HepG2 (cell line): ENCODE results near the gene ART4. TPM values are rescaled to one million over a fixed set of nuclear protein-coding genes. Genes with fewer than 3 reads are reported as not detected.

Experiments
- ATF1 ChIP-seq: IDR thresholded peaks from 2 replicates; pipeline ENCODE4 v1.6.1; 2016; ENCODE audit warnings: mild to moderate bottlenecking, control low read depth
- ATF4 ChIP-seq, 2 experiments: fragments of 450-650 bp in 1 of 2; sonication (generic) in 1 of 2; formaldehyde crosslinking; IDR thresholded peaks; 2 replicates each; pipeline versions ENCODE4 v1.5.0 to v1.8.0; 2020 to 2022; ENCODE audit warnings: mild to moderate bottlenecking in 1 of 2, missing genetic modification reagents in 1 of 2
- ATF7 ChIP-seq, 2 experiments: fragments of 450-650 bp in 1 of 2; sonication (generic) in 1 of 2; formaldehyde crosslinking in 1 of 2; IDR thresholded peaks; 2 replicates each; pipeline versions ENCODE4 v1.4.0 to v1.6.1; 2016 to 2020; ENCODE audit warnings: antibody characterized with exemption in 1 of 2, mild to moderate bottlenecking in 1 of 2, missing genetic modification reagents in 1 of 2
- ETV5 ChIP-seq: IDR thresholded peaks from 2 replicates; pipeline ENCODE4 v1.6.1; 2018; ENCODE audit warnings: missing biosample characterization, missing genetic modification reagents, inconsistent platforms, borderline replicate concordance
- GTF3A ChIP-seq: sonication (generic); formaldehyde crosslinking; conservative IDR thresholded peaks from 2 replicates; pipeline ENCODE4 v1.4.0; 2020; ENCODE audit warnings: mild to moderate bottlenecking, missing genetic modification reagents
- MLXIP ChIP-seq: sonication (generic); formaldehyde crosslinking; IDR thresholded peaks from 2 replicates; pipeline ENCODE4 v1.9.0; 2021; ENCODE audit warnings: missing genetic modification reagents, borderline replicate concordance
- MTERF4 ChIP-seq: sonication (generic); formaldehyde crosslinking; IDR thresholded peaks from 2 replicates; pipeline ENCODE4 v1.8.0; 2023; ENCODE audit warnings: mild to moderate bottlenecking, missing genetic modification reagents
- NFKBIZ ChIP-seq: IDR thresholded peaks from 2 replicates; pipeline ENCODE4 v1.6.1; 2018; ENCODE audit warnings: missing genetic modification reagents, missing compliant biosample characterization
- RFX3 ChIP-seq: IDR thresholded peaks from 2 replicates; pipeline ENCODE4 v1.6.1; 2016; ENCODE audit warnings: missing biosample characterization, missing genetic modification reagents
- RORA ChIP-seq: sonication (generic); formaldehyde crosslinking; IDR thresholded peaks from 2 replicates; pipeline ENCODE4 v1.5.0; 2020; ENCODE audit warnings: mild to moderate bottlenecking, missing genetic modification reagents, moderate library complexity
- SUZ12 ChIP-seq: fragments of 150-350 bp; IDR thresholded peaks from 2 replicates; pipeline ENCODE4 v1.6.1; 2014; ENCODE audit warnings: low read depth, low read length
- TGIF2 ChIP-seq: IDR thresholded peaks from 2 replicates; pipeline ENCODE4 v1.6.1; 2016; ENCODE audit warnings: control low read depth, missing compliant biosample characterization
- UBTF ChIP-seq: sonication (generic); formaldehyde crosslinking; IDR thresholded peaks from 2 replicates; pipeline ENCODE4 v1.4.0; 2020; ENCODE audit warnings: mild to moderate bottlenecking, missing genetic modification reagents
- ZNF326 ChIP-seq: sonication (generic); formaldehyde crosslinking; IDR thresholded peaks from 2 replicates; pipeline ENCODE4 v1.4.0; 2020; ENCODE audit warnings: missing genetic modification reagents, borderline replicate concordance
- ZNF451 ChIP-seq: sonication (generic); formaldehyde crosslinking; IDR thresholded peaks from 2 replicates; pipeline ENCODE4 v1.5.0; 2020; ENCODE audit warnings: mild to moderate bottlenecking, missing genetic modification reagents
- ZNF563 ChIP-seq: sonication (generic); formaldehyde crosslinking; IDR thresholded peaks from 2 replicates; pipeline ENCODE4 v1.8.0; 2022; ENCODE audit warnings: mild to moderate bottlenecking, moderate library complexity, missing genetic modification reagents
- ZNF577 ChIP-seq: sonication (generic); formaldehyde crosslinking; IDR thresholded peaks from 2 replicates; pipeline ENCODE4 v1.4.0; 2020; ENCODE audit warnings: mild to moderate bottlenecking, low read depth, missing genetic modification reagents, borderline replicate concordance
- ZNF816 ChIP-seq: sonication (generic); formaldehyde crosslinking; IDR thresholded peaks from 2 replicates; pipeline ENCODE4 v1.8.0; 2022; ENCODE audit warnings: missing genetic modification reagents, mild to moderate bottlenecking, borderline replicate concordance
- ZNF841 ChIP-seq: sonication (generic); formaldehyde crosslinking; IDR thresholded peaks from 2 replicates; pipeline ENCODE4 v1.8.1; 2023; ENCODE audit warnings: missing genetic modification reagents, borderline replicate concordance
- ZNF891 ChIP-seq: sonication (generic); formaldehyde crosslinking; IDR thresholded peaks from 2 replicates; pipeline ENCODE4 v1.5.0; 2020; ENCODE audit warnings: mild to moderate bottlenecking, missing genetic modification reagents
- ZSCAN22 ChIP-seq: sonication (generic); formaldehyde crosslinking; IDR thresholded peaks from 2 replicates; pipeline ENCODE4 v1.4.0; 2020; ENCODE audit warnings: mild to moderate bottlenecking, missing genetic modification reagents
- polyA plus RNA-seq, 8 experiments: library from polyadenylated mRNA; depleted of rRNA in 3 of 8; stranded (reverse) in 7 of 8; unstranded in 1 of 8; fragments of >200 nt; fragmentation: Illumina TruSeq in 4 of 8; extraction: Trizol in 4 of 8; gene quantifications; 2 replicates each; pipeline versions ENCODE4 v1.2.1 to v1.2.3, GENCODE V29; 2011 to 2016; ENCODE audit warnings: low read depth in 4 of 8, missing spikeins in 1 of 8, mixed read lengths in 1 of 8; ENCODE audit not compliant: insufficient read depth in 1 of 8
- total RNA-seq, 5 experiments: library from RNA; depleted of rRNA; stranded (reverse); fragments of >200 nt; fragmentation: Illumina TruSeq; extraction: Trizol; gene quantifications; 2 replicates each; pipeline ENCODE4 v1.2.3, GENCODE V29; 2016; ENCODE audit warnings: low read depth in 1 of 5
- TF ChIP-seq, protein P1 (sequence below): sonication (generic); formaldehyde crosslinking; IDR thresholded peaks from 2 replicates; pipeline ENCODE4 v1.5.0; 2020; ENCODE audit warnings: mild to moderate bottlenecking, low read depth, missing genetic modification reagents, borderline replicate concordance
- TF ChIP-seq, protein P2 (sequence below): sonication (generic); formaldehyde crosslinking; IDR thresholded peaks from 2 replicates; pipeline ENCODE4 v1.8.0; 2022; ENCODE audit warnings: missing genetic modification reagents, low read depth, mild to moderate bottlenecking, borderline replicate concordance

The ART4 gene
- total and polyA plus RNA-seq, 2 of the 13 experiments (the other 11 are each of a cell fraction or from before 2014, with no cell fraction given) = 17.6 to 20.3 TPM

- no peak for TF ChIP-seq ZNF891 (CRISPR knock-in tag)
- no peak for TF ChIP-seq ZNF563 (CRISPR knock-in tag)
- TF ChIP-seq NFKBIZ (CRISPR knock-in tag) = no peak
- TF ChIP-seq ETV5 (CRISPR knock-in tag) = no peak
- TF ChIP-seq ZNF451 (CRISPR knock-in tag) = no peak
- TF ChIP-seq MLXIP (CRISPR knock-in tag) = 0 out of 2 replicates have a peak, but pooled peaks have one; percentile 64
- no peak for TF ChIP-seq RORA (CRISPR knock-in tag)
- TF ChIP-seq, protein P1, sequence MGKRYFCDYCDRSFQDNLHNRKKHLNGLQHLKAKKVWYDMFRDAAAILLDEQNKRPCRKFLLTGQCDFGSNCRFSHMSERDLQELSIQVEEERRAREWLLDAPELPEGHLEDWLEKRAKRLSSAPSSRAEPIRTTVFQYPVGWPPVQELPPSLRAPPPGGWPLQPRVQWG (CRISPR knock-in tag) = no peak
- no peak for TF ChIP-seq MTERF4
- no peak for TF ChIP-seq GTF3A (CRISPR knock-in tag)
- no peak for TF ChIP-seq ZNF577 (CRISPR knock-in tag)
- no peak for TF ChIP-seq SUZ12
- no peak for TF ChIP-seq ZNF816 (CRISPR knock-in tag)
- TF ChIP-seq TGIF2 = 0 out of 2 replicates have a peak, but pooled peaks have one; percentile 37
- TF ChIP-seq ZNF841 (CRISPR knock-in tag) = no peak
- TF ChIP-seq UBTF (CRISPR knock-in tag) = peak; percentile 46; the same call in 1 of the 2 replicates
- no peak for TF ChIP-seq RFX3 (CRISPR knock-in tag)
- TF ChIP-seq, protein P2, sequence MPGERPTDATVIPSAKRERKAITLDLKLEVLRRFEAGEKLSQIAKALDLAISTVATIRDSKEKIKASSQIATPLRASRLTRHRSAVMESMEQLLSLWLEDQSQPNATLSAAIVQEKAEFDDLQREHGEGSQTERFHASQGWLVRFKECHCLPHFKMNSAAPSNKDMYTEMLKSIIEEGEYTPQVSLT (CRISPR knock-in tag) = no peak
- no peak for TF ChIP-seq ZSCAN22 (CRISPR knock-in tag)
- no peak for TF ChIP-seq ATF4 (CRISPR knock-in tag; IDR thresholded peaks at IDR 0.05)
- TF ChIP-seq ATF1 (CRISPR knock-in tag) = no peak
- TF ChIP-seq ATF7 (IDR thresholded peaks at IDR 0.05) = no peak
- TF ChIP-seq ATF7 (CRISPR knock-in tag; IDR thresholded peaks at IDR 0.05) = no peak
- no peak for TF ChIP-seq ZNF326
These were observed at the start of gene ART4 (continued) for GRCh38 chr12:14843425-14843887.
